HG03196 (cell line): ENCODE data around the gene USP13.

ENCODE experiments used
- ATAC-seq: cut with Tn5 transposase; IDR thresholded peaks from one replicate; pipeline ENCODE4 v1.9.1; 2021; ENCODE audit not compliant: unreplicated experiment

The USP13 gene

DNA sequence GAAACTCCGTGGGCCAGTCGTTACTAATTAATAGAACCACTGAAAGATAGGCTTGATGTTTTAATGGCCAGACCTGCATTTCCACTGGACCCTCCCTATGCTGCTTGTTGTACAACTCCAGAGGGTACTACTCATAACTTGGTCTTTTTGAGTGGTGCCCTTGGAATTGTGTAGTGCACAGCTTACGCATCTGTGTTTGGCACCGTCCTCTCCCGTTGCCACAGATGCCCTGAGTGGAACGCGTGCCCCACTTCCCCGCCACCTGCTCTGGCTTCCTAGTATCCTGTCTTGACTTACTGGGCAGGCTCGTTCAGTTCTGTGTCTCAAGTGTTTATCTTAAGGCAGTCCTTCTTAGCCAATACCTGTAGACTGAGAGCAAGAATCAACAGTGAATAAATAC lies 78.7 kb downstream of the USP13 start:
- no peak for ATAC-seq

DNA sequence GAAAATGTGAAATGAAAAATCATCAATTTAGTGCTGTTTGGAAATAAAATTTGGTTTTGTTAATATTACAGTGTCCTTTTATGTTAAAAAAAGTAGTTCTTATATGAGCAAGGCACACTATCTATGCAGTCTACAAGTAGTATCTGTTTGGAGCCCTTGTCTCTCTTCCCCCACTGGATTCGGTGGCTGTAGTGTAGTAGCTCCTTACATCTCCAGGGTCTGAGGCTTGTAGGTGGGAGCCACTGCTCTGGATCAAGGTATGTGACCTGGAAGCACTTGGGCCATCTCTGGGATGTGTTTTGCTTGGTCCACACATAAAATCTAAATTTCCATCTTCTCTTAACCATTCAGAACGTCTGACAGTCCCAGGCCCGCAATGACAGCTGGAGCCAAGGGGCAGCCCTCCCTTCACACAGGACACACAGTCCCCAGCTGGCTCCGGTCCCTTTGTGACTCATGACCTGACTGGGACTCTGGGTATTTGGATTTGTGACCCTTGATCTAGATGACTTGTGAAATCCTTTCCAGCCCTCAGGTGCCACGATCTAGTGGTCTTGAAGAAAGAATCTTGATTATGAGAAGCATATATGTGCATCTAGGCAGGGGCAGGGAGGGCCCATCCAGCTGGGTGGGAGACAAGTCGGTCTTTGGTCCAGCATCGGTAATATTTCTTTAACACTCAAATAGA lies 80.0 kb downstream of the USP13 start:
- no peak for ATAC-seq

DNA sequence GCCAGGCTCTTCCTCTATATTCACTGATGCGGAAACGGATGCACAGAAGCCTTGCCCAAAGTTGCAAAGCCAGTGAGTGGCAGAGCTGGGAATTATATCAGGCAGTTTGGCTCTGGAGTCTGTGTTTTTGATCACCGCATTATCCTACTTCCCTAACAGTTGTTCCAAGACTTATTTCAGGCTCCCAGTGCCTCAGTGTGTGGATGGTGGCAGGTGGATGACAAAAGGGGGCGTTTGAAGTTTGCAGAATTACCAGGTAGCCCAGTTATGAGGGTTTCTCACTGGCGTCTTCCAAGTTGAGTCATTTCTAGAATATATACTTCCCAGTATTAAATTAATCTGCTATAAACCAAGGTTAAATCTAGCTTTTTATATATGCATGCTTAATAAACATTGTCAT lies 81.0 kb downstream of the USP13 start:
- no peak for ATAC-seq

DNA sequence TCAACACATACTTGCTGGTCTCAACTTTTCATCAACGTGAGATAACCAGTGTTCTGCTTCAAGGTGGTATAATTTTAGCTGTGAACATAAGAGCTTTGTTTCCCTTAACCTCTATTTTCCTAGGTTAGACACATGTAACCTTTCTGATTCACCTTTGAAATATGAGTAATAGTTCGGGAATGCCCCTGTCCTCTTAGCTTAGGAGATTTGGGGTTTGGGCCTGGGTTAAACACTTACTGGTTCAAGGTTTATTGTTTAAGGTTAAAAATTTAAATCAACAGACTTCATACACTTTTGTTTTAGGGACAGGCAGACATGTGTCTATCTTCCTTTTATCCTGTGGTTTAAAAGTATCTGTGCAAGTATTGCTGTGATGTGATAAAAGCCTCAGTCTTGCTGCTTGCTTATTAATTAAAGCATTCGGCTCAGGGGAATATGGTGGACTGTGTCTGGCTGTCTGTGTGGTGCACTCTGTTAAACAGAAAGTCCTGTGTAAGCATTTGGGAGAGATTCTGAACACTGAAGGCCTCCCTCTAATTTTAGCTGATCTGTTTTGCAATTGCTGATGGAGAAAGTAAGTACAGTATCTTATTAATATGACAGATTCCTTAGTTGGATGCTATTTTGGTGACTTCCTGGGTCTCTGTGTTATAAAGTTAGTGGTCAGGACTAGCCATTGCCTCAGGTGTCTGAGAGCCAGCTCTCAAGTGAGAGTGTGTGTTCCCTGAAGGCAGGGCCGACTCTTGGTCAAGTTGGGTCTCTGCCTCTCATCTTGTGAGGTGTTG lies 81.8 kb downstream of the USP13 start:
- ATAC-seq = no peak

DNA sequence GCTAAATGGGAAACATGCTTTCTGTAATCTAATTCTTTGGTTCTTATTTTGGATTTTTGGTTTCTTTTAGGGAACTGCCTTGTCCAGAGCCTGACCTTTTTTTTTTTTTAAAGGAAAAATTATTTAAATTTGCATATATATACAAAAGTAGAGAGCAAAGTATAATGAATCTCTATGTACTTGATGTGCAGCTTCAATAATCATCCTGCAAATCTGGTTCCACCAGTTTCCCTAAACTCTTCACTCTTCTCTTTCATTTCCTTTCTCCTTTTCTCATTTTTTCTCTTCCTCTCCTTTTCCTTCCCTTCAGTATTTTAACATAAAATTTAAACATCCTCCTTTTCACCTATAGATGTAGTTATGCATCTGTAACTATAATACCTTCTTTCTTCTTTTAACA lies 82.5 kb downstream of the USP13 start:
- ATAC-seq = no peak

DNA sequence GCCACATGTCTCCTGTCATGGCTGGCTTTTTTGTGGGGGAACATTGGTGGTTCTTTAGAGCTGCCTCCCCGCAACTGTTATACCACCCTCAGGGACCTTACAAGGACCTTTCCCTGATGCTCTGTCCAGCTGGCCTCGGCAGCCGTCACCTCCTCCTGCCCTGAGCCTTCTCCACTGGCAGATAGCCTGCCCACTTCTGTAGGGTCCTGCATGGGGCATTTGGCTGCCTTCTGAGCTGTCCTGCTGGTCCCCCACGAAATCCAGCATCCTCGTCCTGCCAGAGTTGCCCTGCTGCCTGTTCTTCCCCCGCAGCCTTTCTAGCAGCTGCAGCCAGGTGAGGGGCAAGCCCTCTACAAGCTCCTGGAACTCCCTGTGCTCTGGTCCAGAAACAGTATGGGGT lies 86.2 kb downstream of the USP13 start:
- ATAC-seq = no peak

DNA sequence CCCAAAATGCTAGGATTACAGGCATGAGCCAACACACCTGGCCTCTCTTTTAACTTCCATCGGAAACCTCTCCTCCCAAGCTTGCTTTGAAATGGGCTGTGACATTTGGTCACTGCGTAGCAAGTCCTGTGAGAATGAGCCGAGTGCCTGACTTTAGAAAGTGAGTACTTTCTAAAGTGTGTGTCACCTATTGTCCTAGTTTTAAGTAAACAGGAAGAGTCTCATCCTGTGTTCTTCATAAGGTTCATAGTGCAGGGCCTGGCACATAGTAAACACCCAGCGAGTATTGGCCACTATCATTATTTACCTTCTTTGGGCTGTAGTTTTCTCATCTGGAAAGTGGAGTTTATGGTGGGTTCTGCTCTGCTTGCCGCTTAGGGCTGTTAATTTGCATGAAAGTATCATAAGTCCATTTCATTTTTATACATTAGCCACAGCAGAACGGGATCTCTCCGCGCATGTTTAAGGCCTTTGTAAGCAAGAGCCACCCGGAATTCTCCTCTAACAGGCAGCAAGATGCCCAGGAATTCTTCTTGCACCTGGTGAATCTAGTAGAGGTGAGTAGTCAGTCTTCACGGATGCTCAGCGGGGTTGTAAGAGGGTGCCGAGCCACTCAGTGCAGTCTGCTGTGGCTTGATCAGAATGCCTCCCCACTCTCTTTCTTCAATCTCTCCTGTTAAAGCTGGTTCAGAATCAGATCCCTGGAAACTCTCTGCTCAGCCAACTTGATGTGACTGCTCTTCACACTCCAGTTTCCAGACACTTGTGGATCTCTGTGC lies 87.2 kb downstream of the USP13 start:
- ATAC-seq = no peak

DNA sequence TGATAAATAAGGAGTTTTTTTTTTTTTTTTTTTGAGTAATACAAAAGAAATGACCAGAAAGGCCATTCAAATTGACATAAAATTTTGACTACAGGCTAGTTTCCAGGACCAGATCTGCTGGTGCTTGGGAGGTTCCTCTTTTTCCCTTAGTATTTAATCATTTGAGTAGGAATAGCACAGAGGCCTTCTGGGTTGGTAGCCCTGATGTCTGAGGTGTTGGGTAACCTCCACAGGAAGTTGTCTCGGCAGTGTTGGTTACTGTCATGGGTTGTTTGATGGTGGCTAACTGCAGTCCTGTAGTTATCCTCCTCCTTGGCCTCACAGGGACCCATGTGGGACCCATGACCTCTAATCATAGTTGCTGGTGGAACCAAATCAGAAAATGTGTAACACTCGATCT lies 91.1 kb downstream of the USP13 start:
- no peak for ATAC-seq

DNA sequence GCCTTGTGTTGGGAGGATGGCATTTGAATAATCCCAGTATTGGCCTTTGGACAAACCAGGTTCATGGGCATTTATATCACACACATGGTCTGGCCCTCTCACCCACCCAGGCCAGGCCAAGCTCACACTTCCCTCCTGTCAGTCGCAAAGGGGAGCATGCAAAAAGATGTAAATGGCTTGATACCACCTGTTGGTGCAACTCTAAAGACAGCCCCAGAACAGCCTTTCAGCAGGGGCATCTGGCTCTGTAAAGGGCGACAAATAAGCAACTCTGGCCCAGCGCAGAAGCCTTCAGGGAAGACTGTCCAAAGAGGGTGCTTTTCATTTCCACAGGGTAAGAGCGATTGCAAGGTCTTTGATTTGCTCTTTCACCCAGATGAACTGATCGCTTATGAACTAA lies 91.8 kb downstream of the USP13 start:
- no peak for ATAC-seq

DNA sequence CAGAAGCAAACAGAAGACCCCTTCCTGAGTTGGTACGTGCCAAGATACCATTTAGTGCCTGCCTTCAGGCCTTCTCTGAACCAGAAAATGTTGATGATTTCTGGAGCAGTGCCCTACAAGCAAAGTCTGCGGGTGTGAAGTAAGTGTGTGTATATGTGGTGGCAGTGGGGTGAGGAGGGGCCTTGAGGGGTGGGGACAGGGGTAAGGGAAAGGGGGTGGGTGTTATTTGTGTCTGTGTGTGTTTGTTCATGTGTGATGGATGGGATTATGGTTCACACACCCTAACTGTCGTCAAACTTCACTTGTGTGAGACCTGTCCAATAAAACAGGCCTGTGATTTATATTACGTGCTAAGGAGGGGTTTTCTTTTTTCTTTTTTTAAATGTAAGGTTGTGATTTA lies 92.2 kb downstream of the USP13 start:
- ATAC-seq = no peak

DNA sequence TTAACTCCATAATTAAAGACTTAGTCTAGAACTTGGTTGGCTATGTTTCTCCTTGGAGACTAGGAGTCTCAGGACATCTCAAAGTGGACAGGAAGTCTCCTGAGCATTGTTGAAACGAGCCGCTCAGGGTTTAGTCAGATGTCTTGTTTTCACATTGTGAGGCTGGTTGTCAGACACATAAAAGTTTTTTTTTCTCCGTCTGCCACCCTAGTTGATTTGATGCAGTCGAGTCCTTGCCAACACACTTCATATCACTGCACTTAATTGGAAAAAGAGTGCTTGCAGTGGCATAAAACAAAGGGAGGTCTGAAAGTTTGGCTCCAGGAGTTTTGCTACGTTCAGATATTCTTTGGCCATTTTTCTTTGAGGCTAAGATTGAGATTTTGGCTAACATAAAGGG lies 92.9 kb downstream of the USP13 start:
- no peak for ATAC-seq

DNA sequence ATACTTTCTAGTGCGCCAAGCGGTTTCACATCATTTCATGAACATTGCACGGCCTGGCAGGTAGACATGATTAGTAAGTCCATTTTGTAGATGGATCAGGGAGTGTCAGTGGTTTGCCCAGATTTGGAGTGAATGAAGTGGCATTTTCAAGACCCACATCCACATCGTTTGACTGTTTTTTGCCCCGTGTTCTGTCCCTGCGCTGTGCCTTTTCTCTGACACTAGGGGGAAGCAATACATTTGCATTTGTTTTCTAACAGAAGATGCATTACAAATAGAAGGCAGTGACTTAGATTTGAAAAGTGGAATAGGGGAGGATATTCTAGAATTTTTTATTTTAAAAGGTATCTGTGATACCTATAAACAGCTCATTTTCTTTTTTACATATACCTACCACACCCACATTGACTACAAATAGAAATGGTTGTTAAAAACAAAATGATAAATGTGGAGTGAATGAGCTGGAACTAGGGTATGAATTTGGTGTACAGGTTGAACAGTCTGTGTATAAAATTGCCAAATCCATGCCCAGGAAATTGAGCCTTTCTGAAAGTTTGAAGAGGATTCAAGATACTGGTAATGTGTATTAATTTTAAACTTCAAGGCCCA lies 98.0 kb downstream of the USP13 start:
- ATAC-seq = no peak

DNA sequence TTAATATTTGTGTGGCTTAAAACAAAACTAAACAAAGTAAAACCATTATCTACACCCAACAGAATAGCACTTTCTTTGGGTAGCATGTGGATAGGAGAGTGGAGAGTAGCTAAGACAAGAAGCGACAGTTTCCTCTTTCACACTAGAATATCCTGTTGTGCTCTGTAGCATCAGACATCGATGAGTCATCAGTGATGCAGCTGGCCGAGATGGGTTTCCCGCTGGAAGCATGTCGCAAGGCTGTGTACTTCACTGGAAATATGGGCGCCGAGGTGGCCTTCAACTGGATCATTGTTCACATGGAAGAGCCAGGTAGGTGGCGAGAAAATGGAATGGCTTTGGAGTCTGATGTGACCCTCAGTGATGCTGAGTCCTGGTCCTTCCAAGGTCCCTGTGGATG lies 108.1 kb downstream of the USP13 start:
- ATAC-seq = no peak

DNA sequence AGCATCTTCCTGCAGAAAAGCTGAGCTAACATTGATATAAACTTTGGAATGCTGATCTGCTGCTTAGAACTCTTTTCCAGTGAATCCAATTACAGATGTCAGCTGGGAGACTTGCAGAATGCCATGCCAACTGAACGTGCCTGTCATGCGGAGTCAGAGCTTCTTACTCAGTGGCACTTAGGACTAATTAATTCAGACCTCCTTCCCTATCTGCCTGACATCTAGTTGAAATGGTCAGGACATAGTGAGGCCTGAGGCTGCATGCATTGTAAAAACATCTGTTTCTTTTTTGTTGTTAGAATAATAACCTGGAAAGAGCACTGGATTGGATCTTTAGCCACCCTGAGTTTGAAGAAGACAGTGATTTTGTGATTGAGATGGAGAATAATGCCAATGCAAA lies 112.6 kb downstream of the USP13 start:
- no peak for ATAC-seq

DNA sequence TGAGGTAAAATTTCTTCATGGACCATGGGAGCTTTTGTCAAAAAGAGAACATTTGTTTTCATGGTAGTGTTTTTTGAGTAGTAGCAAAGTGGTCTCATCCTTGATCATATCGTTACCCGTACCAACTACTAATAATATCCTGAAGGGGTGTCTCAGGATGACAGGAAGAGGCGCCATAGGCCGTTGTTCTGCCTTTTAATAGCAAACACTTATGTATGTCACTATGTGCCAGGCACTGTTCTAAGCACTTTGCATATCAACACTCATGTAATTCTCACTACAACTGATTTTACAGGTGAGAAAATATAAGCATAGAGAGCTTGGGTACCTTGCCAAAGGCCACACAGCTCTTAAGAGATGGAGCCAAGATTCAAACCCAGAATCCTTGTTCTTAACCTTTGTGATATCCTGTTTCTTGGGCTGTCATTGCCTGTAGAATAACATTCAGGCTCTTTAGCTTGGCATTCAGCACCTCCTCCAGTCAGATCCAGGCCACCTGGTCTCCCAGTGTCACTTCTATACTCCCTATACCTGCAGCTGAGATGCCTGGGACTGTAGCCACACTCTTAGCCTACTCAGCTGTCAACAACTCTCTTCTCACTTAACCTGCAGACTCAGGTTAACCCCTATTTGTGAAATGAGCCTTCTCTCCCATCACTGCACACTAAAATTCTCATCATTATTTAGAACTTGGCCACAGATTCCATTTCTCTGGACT lies 113.7 kb downstream of the USP13 start:
- ATAC-seq = no peak

DNA sequence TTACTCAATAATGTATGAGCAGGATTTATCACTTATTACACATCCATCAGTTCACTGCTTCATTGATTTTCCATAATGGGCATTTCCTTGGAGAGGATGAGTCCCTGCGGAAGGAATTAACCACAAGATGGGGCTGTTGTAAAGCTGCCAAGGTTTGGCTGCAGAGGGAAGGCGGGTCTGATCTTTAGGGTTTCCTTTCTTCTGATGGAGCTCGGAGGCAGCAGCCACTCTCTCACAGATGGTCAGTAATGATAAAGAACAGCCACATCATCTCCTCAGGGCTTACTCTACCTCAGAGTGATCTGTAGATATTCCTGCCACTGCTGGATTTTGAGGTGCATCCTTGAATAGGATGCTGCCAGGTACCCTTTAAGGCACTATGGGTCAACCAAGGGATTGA lies 115.2 kb downstream of the USP13 start:
- no peak for ATAC-seq

DNA sequence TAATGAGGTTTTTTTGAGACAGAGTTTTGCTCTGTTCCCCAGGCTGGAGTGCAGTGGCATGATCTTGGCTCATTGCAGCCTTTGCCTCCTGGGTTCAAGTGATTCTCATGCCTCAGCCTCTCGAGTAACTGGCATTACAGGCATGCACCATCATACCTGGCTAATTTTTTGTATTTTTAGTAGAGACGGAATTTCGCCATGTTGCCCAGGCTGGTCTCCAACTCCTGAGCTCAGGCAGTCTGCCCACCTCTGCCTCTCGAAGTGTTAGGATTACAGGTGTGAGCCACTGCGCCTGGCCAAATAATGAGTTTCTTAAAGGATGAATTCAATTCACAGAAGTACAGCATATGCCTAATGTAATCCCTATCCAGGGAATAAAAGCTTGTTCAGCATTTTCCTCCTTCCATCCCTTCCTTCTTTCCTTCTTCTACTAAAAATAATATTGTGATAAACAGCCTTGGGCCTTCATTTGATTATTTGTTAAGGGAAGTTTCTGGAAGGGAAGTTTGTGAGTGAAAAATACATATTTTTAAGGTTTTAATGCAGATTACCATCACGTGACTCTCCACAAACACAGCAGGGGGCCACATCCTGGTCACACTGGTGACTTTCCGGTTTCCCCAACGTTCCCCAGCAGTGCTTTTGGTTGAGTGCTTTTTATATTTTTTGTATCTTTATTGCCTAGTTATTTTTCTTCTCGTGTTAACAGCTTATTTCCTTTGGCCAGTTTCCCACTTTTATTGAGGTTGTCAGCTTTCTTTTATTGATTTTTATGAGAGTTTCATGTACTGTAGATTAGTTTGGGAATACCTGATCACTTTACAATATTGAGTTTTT lies 116.8 kb downstream of the USP13 start:
- ATAC-seq = no peak

DNA sequence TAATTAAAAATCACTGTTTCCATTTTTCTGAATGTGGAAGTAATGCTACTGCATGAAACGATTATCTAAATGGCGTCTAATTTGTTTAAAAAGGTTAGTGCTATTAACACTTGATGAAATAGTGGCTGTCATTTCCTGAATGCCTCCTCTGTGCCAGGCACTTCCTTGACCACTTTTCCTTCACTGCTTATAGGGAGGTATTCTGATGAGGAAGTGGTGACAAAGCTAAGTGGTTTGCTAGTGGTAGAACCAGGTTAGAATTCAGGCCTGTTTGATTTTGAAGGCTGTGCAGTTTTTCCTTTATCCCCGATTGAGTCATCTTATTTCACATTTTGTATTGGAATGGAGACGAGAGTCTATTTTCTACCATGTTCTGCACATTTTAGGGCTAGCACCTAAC lies 119.0 kb downstream of the USP13 start:
- no peak for ATAC-seq

DNA sequence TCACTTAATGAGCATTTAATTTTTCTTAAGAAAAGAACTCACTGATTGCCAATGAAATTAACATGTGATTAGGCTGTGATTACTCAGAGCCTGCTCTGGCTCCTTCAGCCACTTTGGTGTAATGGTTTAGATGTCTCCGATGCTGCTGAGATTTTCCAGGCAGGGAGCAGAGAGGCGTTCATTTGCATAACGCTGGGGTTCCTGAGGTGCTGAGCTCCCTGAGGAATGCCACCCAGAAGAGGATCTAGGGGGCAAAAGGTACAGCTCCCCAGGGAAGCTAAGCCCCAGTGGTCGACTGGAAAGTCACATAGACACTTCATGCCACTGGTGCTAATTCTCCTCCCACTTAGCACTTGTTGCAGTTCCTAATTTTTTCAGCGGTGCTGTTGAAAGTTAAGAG lies 119.5 kb downstream of the USP13 start:
- no peak for ATAC-seq
